Urinary bladder (tissue), 4 donors: Measurements from ENCODE around the gene SARDH. TPM values are rescaled to one million over a fixed set of nuclear protein-coding genes. Genes with fewer than 3 reads are reported as not detected.

ENCODE experiments used
- DNase-seq: peaks from one replicate; pipeline ENCODE4 v3.0.0-alpha.2; 2015; ENCODE audit errors: extremely low spot score
- H3K27ac ChIP-seq: one replicate; pipeline ENCODE4 v1.5.1; 2013; ENCODE audit warnings: low read depth, mild to moderate bottlenecking, moderate library complexity
- H3K36me3 ChIP-seq: one replicate; pipeline ENCODE4 v1.6.1; 2013; ENCODE audit warnings: mild to moderate bottlenecking, moderate library complexity; ENCODE audit not compliant: insufficient read depth
- H3K4me1 ChIP-seq: one replicate; pipeline ENCODE4 v1.6.1; 2013; ENCODE audit warnings: mild to moderate bottlenecking, moderate library complexity; ENCODE audit not compliant: insufficient read depth
- H3K4me3 ChIP-seq: one replicate; pipeline ENCODE4 v1.5.1; 2013; ENCODE audit warnings: low read depth, low read length
- WGBS: extraction: QIAGEN DNeasy Blood & Tissue Kit; methylation state at CpG from one replicate; pipeline ENCODE4 v1.1.7; 2013; 5-methylcytosine and 5-hydroxymethylcytosine counted together
- polyA plus RNA-seq: library from polyadenylated mRNA; stranded (reverse); fragments of 200-250 nt; gene quantifications from one replicate; pipeline ENCODE4 v1.2.3, GENCODE V29; 2013
- total RNA-seq: library from RNA; depleted of rRNA; stranded (reverse); fragments of >200 nt; gene quantifications from one replicate; pipeline ENCODE4 v1.2.3, GENCODE V29; 2014
- donor health status: healthy with polysubstance abuse.
- donor health status: healthy.

Gene SARDH
- total and polyA plus RNA-seq, 2 donors: 1.5 to 4.9 TPM

DNA sequence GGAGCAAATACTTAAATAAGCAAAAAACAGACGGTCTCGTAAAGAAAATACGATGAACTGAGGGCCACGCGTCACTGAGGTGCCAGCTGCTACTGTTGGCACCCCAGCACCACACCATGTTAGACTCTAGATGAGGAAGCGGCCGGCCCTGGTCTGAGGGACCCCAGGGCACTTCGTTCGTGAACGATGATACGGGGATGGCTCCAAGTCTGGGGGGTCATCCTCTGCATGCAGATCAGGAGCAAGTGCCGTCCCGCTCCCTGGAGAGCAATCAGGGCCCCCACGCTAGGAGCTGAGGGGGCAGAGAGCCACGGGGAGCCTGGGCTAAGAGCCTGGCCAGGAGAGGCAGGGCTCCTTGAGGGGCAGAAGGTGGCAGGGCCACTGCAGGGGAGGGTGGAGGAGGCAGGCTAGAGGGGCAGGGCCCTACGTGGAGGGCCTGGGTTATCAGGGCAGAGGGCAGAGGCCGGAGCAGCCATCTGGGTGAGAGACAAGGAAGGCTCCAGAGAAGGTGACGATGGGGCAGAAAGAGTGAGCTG, 24.1 kb downstream of the SARDH start:
- Histone ChIP-seq H3K4me1 (no peaks in the 10 kb centered on the region), H3K4me3 (no peak overlapping the region), H3K27ac (no peak overlapping the region), H3K36me3 (no peaks in the 10 kb centered on the region)
- DNase-seq: no peak
- 86% methylated on average over 18 of the region's 18 CpGs for WGBS

DNA sequence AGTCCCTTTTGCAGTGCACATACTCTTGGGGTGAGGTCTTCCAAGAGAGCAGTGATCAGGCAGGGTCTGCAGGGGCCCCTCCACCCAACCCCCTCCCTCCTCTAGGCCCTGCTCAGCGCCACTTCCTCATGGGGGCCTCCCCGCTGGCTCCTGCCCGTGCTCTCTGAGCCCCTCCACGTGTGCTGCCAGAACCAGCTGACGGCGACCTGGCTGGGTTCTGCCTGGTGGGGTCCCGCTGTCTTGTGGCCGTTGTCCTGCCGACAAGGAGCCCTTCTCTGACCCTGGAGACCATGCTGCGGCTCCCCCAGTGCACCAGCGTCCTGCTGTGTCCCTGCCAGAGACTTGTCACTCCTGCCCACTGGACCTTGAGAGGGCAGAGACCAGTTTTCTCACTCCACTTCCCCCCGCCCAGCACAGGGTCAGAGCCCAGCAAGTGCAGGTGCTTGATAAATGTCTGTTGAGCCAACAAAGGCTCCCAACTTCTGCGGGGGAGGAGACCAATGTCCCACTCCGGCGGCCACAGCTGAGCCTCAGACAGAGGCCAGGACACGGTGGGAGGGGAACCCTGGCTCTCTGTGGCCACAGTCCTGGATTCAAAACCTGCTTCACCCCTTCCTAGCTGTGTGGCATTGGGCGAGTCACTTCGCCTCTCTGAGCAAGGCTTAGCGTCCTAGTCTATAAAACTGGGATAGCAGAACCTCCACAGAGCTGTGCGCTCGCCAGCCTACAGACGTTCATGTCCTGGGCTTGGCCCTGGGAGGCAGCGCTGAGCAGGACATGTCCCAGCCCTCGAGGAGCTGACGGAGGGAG, 24.8 kb downstream of the SARDH start:
- H3K27ac ChIP-seq: no peak overlapping the region
- 85% methylated on average over 25 of the region's 25 CpGs for WGBS

DNA sequence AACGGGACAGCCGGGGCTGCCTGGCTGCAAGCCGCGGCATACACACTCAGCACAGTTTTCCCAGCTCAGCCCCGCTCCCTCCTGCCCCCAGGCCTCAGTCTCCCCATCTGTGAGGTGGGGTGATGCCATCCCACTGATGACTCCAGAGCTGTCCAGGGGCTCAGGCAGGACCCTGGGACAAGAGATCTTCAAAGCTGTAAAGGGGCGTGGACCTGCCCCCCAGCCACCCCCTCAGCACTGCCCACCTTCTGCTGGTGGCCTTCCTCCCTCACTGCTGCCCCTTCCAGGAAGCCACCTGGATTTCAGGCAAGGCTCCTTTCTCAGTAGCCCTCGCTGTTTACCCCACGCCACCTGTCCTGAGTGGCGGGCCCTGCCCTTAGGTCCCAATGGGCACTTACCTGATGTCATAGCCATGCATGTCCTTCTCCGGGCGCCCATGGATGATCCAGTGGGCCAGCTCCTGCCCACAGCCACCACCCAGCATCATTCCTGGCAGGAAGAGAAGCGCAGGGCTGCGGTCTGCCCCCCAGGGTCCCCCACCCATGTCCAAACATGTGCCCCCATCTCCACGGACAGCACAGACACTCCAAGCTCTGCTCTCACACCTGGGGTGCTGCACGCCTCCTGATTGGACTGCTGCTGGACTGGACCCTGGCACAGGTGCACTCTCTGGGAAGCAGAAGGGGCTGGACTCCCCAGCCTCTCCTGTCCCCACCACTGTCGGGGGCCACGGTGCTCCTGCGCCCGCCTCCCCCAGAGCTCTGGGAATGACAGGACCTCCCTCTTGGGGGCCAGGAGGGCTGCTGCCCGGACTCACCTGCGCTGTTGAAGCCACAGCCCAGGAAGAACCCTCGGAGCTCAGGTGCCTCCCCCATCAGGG, 25.7 kb downstream of the SARDH start:
- Histone ChIP-seq H3K36me3 (no peaks in the 10 kb centered on the region), H3K4me1 (no peaks in the 10 kb centered on the region), H3K27ac (no peak overlapping the region), H3K4me3 (no peak overlapping the region)
- 92% methylated on average over 22 of the region's 22 CpGs for WGBS
- DNase-seq: no peak

More for the DNA sequence above, 24.8 kb downstream of the SARDH start:
- Histone ChIP-seq H3K4me3 (no peak overlapping the region), H3K36me3 (no peaks in the 10 kb centered on the region), H3K4me1 (no peaks in the 10 kb centered on the region)
- no peak for DNase-seq

DNA sequence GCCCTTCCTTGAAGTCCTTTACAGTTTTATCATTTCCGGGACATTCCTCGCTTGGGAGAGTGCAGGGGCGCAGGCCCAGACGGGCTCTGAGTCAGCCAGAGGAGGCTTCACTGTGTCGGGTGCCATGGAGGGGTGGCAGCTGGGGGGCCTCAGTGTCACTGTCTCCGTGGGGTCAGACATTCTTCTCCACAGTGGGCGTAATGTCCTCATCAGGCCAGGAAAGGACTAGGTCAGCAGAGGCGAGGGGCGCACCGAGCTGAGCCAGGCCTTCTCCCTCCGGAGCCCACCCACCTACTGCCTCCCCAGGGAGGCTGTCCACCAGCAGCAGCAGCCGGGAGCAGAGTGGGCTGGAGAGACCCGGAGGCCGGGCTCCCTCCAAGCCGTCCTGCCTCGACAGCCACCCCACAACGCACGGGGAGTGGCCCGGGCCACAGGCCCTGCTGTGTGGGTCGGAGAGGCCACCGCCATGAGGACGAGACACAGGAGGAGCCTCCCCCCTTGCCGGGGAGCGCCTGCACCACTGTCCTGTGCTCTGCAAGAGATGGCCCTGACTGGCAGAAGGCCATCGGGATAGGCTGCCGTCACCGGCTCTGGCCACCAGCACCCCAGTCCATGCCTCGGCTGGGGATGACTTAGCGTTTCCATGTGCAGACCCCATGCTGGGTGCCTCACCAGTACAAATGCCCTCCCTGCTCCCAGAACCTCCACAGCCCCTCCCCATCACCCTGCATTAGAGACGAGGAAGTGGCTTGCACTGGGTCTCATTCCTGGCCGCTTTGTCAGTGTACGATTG, 26.5 kb downstream of the SARDH start:
- 78% methylated on average over 32 of the region's 32 CpGs for WGBS

DNA sequence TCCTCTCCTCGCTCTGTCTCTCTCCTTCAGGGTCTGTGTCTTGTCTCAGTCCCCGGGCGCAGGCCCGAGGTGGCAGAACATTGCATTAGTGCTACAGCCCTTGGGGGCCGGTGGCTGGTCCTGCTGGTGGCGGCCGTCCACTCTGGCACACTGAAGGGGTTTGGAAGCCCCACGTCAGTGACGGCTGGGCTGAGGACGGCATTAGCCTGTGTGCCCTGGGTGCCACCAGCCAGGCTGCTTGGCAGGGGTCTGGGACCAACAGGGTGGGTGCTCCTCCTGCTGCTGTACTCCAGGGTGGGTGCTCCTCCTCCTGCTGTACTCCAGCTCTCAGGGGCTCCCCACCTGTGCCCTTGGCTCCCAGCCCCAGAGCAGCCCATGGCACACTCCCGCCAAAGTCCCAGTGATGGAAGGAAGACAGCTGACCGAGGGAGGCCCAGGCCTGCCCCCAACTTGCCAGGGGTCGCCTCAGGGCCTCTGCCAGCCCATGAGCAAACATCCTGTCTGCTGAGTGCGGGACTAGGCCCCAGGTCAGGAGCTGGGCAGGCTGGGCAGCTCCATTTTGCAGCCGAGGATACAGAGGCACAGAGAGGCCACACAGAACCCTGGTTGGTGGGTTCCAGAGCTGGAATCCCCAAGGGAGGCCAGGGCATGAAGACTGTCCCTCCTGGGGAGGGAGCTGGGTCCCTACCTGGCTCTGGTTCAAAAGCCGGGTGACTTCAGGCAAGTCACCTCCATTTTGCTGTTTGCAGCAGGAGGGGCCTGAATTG, 27.3 kb downstream of the SARDH start:
- DNase-seq: no peak

More for the DNA sequence above, 26.5 kb downstream of the SARDH start:
- no peaks in the 10 kb centered on the region for H3K36me3 ChIP-seq
- peak; percentile 60 for DNase-seq
- H3K27ac ChIP-seq: no peak overlapping the region
- H3K4me3 ChIP-seq: no peak overlapping the region
- no peaks in the 10 kb centered on the region for H3K4me1 ChIP-seq

DNA sequence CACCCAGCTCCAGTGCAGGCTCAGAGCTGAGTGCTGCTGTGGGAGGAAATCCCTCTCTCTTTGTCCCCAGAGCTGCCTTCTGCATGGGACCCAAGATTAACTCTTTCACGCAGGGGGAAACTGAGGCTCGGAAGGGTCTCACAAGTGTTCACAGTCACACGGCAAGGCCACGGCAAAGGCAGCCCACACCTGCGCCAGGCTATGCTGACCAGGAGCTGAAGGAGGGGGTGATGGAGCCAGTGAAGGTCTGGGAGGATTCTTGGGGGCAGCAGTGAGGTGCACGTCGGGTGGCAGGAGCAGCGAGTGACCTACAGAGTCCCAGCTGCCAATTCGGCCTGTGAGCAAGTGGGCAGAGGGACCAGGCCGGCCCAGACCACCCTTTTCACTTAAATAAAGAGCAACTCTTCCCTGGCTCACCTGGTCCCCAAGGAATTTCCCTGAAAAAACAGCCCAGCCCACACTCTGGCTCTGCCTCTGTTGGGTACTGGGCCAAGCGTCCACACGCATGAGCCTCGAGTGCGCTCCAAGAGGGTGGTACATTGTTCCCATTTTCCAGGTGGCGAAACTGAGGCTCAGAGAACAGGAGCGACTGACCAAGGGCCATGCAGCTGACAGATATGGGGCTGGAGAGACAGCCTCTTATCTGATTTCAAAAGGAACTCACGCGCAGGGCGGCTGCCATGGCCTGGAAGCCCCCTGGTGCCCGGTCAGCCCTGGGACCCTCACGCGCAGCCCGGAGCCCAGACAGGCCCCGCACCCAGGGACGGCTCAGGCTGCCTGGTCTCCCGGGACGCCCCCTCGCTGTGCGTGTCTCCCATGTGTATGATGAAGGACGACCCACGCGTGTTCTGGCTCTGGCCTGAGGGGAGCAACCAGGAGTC, 28.2 kb downstream of the SARDH start:
- DNase-seq: no peak
- 93% methylated on average over 32 of the region's 32 CpGs for WGBS
- Histone ChIP-seq H3K4me3 (no peak overlapping the region), H3K36me3 (no peaks in the 10 kb centered on the region), H3K27ac (no peak overlapping the region), H3K4me1 (no peaks in the 10 kb centered on the region)

More for the DNA sequence above, 27.3 kb downstream of the SARDH start:
- Histone ChIP-seq H3K4me3 (no peak overlapping the region), H3K36me3 (no peaks in the 10 kb centered on the region), H3K27ac (no peak overlapping the region), H3K4me1 (no peaks in the 10 kb centered on the region)
- WGBS: 85% methylated on average over 16 of the region's 16 CpGs

DNA sequence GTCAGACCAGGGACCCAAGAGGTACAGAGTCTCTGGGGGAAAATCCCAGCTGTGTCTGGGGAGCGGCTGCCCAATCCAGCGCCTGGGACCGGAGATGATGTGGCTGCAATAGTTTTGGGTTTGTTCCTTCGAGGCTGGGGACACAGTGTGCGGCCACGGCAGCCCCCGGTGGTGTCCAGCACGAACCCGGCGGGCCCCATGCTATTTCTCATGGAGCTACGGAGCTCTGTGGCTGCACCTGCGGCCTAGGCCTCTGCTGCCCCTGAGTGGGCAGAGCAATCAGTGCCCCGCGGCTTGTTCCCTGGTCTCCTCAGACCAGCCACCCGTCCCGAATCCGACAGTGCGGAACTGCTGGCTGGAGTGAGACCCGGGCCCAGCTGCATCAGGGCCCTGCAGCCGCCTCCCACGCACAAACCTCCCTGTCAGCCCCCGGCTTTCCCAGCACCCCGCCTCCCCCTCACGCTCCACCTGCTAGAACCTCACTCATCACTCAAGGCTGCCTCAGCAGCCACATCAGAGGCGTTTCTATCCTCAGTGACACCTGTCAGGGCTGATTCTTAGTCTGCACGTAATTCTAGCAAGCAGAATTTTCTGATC, 29.0 kb downstream of the SARDH start:
- Histone ChIP-seq H3K4me3 (no peak overlapping the region), H3K27ac (no peak overlapping the region), H3K36me3 (no peaks in the 10 kb centered on the region), H3K4me1 (no peaks in the 10 kb centered on the region)
- no peak for DNase-seq
- WGBS: 76% methylated on average over 26 of the region's 26 CpGs

DNA sequence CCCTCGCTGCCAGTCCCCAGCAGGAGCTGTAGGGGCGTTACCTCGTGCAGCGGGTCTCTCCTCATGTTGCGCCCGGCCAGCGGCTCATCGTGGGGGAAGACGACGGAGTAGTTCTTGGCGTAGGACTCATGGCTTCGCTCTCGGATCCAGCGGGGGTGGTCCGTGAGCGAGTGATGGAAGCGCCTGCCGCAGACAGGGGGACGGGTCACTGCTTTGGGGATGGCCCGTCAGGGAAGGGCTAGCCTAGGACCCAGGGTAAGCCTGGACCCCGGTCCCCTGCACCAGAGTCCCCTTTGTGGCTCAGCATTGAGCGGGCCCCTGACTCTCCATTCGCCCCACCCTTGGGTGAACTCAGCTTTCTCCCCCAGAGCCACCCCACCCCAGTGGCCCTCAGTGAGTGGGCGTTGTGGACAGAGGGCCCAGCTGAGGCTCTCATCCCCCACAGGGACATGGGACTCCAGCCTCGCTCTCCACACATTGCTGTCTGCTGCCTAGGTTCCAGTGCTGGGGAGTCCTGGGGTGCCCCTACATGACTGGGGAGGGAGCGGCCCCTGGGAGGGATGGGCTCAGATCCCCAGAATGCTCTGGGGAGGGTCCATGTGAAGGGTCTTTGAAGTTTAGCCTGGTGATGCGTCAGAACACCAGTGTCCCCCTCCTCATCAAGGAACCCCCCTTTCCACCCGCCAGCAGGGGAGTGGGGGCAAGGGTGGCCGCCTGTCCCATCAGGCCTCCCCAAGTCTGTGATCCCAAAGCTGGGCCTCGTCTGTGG, 29.7 kb downstream of the SARDH start:
- DNase-seq: no peak

DNA sequence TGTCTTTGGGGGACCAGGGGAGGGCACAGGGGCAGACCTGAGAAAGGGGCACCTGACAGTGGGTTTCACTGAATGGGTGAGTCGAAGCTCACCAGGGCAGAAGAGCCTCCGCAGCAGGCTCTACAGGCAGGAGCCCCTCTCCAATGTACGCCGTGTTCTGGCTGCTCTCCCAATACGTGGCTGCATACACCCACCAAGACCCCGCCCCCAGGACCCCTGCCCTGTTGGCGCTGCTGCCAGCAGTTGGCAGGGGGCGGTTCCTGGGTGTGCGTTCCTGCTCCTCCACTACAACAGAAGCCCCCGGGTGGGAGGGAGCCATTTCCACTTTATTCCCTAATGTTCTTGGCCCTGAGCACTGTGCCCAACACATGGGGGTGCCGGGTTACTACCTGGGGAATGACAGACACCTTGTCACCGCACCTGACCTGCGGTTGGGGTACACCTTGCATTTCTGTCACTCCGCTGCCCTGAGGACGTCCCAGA, 30.3 kb downstream of the SARDH start:
- DNase-seq: no peak
- H3K36me3 ChIP-seq: no peaks in the 10 kb centered on the region
- H3K4me1 ChIP-seq: no peaks in the 10 kb centered on the region
- WGBS: 84% methylated on average over 15 of the region's 15 CpGs
- no peak overlapping the region for H3K4me3 ChIP-seq
- H3K27ac ChIP-seq: no peak overlapping the region

More for the DNA sequence above, 29.7 kb downstream of the SARDH start:
- Histone ChIP-seq H3K36me3 (no peaks in the 10 kb centered on the region), H3K27ac (no peak overlapping the region), H3K4me1 (no peaks in the 10 kb centered on the region), H3K4me3 (no peak overlapping the region)
- 90% methylated on average over 30 of the region's 30 CpGs for WGBS

DNA sequence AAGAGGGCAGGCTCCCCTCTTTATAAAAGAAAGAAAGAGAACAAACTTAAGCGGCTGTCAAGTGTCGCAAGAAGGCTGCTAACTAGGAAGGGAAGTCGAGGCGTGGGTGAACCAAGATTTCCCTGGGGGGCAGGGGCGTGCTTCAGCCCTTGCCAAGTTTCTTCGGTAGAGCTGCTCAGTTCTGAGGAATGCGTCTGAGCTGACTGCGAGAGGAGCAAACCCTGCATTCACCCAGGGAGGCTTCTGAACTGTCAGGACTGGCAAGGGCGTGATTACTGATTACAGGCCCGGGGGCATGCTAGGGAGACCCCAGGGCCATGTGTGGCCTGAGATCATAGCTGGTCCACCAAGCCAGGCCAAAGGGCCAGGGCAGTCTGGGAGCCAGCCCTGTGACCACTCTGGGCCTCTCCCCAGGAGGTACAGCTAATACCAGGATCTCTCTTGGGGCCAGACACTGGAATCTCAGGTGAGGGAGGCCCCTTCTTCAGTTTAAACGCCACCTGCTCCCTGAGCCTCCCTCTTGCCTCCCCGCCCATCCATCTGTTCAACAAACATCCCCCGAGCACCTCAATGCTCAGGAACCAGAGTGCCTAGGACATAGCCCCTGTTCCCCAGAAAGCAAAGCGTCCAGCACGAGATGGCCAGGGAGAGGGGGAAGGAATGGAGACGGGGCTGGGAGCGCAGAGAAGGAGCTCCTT, 30.9 kb downstream of the SARDH start:
- Histone ChIP-seq H3K4me3 (no peak overlapping the region), H3K27ac (no peak overlapping the region), H3K36me3 (no peaks in the 10 kb centered on the region), H3K4me1 (no peaks in the 10 kb centered on the region)
- DNase-seq: no peak
- WGBS: 75% methylated on average over 17 of the region's 17 CpGs
